B cell (primary cell): ENCODE data around the gene MEIS2. TPM values are rescaled to one million over a fixed set of nuclear protein-coding genes. Genes with fewer than 3 reads are reported as not detected.

Experiments used
- ATAC-seq: fragments of 200-7000 bp; cut with Tn5 transposase; one replicate; pipeline ENCODE4 v1.10.0; 2021; ENCODE audit warnings: low read depth, mild to moderate bottlenecking, moderate number of reproducible peaks, moderate library complexity
- CTCF ChIA-PET: fragments of 350-600 bp; sonication (Branson Sonifier 250); formaldehyde crosslinking; loops from one replicate; lab custom pipeline; 2021; ENCODE audit warnings: antibody characterized with exemption, inconsistent platforms; lab: Charles Lee
- POLR2A ChIA-PET: fragments of 350-600 bp; sonication (Branson Sonifier 250); formaldehyde crosslinking; loops from one replicate; lab custom pipeline; 2021; ENCODE audit warnings: antibody characterized with exemption; lab: Charles Lee
- DNase-seq: peaks from one replicate; pipeline ENCODE4 v3.0.0; 2013
- H2AFZ ChIP-seq: 2 replicates; pipeline ENCODE4 v1.6.1; 2012; ENCODE audit warnings: mild to moderate bottlenecking, low read depth, low read length; ENCODE audit not compliant: insufficient read depth, poor library complexity, severe bottlenecking
- H3K27ac ChIP-seq, 2 donors: 1 replicate in 1 of 2; 2 replicates in 1 of 2; pipeline ENCODE4 v1.5.1; 2012 to 2013; ENCODE audit warnings: low read length in 2 of 2, mild to moderate bottlenecking in 2 of 2, moderate library complexity in 1 of 2
- H3K27me3 ChIP-seq, 4 experiments: fragments of 200-600 bp in 1 of 4; sonication (generic) in 1 of 4; replicated peaks in 1 of 4; 1 replicate in 2 of 4; 2 replicates in 2 of 4; pipeline versions ENCODE4 v1.6.1 to v1.7.0; 2013 to 2016; ENCODE audit warnings: low read length in 3 of 4, mild to moderate bottlenecking in 2 of 4, mixed read lengths in 1 of 4, moderate library complexity in 1 of 4; ENCODE audit not compliant: insufficient read depth in 4 of 4, control insufficient read depth in 3 of 4; ENCODE audit errors: control extremely low read depth in 1 of 4
- H3K36me3 ChIP-seq, 2 experiments: replicated peaks in 1 of 2; 1 replicate in 1 of 2; 2 replicates in 1 of 2; pipeline versions ENCODE4 v1.6.1 to v1.7.1; 2013; ENCODE audit warnings: low read length in 1 of 2; ENCODE audit not compliant: insufficient read depth in 2 of 2, control insufficient read depth in 1 of 2; ENCODE audit errors: control extremely low read depth in 1 of 2, extremely low read depth in 1 of 2
- H3K4me1 ChIP-seq, 2 donors: fragments of 200-600 bp in 1 of 2; sonication (generic) in 1 of 2; 1 replicate in 1 of 2; 2 replicates in 1 of 2; pipeline versions ENCODE4 v1.5.1 to v1.6.1; 2013 to 2017; ENCODE audit warnings: low read length in 2 of 2; ENCODE audit not compliant: control insufficient read depth in 2 of 2, insufficient read depth in 2 of 2
- H3K4me2 ChIP-seq: replicated peaks from 2 replicates; pipeline ENCODE3; 2012; ENCODE audit warnings: mild to moderate bottlenecking, low read depth, low read length; ENCODE audit not compliant: poor library complexity, severe bottlenecking
- H3K4me3 ChIP-seq, 5 experiments: fragments of 200-600 bp in 1 of 5; sonication (generic) in 1 of 5; 1 replicate in 3 of 5; 2 replicates in 2 of 5; pipeline versions ENCODE4 v1.5.1 to v1.7.0; 2011 to 2016; ENCODE audit warnings: low read length in 4 of 5, mild to moderate bottlenecking in 4 of 5, low read depth in 2 of 5, control low read depth in 1 of 5, moderate library complexity in 1 of 5; ENCODE audit not compliant: insufficient read depth in 1 of 5; ENCODE audit errors: control extremely low read depth in 1 of 5, extremely low read depth in 1 of 5
- H3K79me2 ChIP-seq: fragments of 200-600 bp; sonication (generic); one replicate; pipeline ENCODE4 v1.6.0; 2016; ENCODE audit warnings: low read length; ENCODE audit not compliant: control insufficient read depth, insufficient read depth
- H3K9ac ChIP-seq: fragments of 200-600 bp; sonication (generic); 2 replicates; pipeline ENCODE4 v1.6.1; 2017; ENCODE audit warnings: mild to moderate bottlenecking, low read length, moderate library complexity
- H3K9me3 ChIP-seq, 3 donors: one replicate each; pipeline versions ENCODE4 v1.6.1 to v1.7.1; 2013; ENCODE audit warnings: low read length in 2 of 3; ENCODE audit not compliant: control insufficient read depth in 2 of 3, insufficient read depth in 1 of 3; ENCODE audit errors: control extremely low read depth in 1 of 3
- H4K20me1 ChIP-seq: 2 replicates; pipeline ENCODE4 v1.6.0; 2012; ENCODE audit warnings: mild to moderate bottlenecking, low read length; ENCODE audit not compliant: insufficient read depth, control insufficient read depth, poor library complexity, severe bottlenecking
- H3K27ac Mint-ChIP-seq: one replicate; pipeline ENCODE4 v1.8.0; 2021; ENCODE audit warnings: mixed read lengths
- H3K27me3 Mint-ChIP-seq: one replicate; pipeline ENCODE4 v1.8.0; 2021; ENCODE audit warnings: mixed read lengths
- H3K4me1 Mint-ChIP-seq: one replicate; pipeline ENCODE4 v1.8.0; 2021; ENCODE audit warnings: mixed read lengths
- H3K4me3 Mint-ChIP-seq: one replicate; pipeline ENCODE4 v1.8.0; 2021; ENCODE audit warnings: mixed read lengths
- H3K9me3 Mint-ChIP-seq: one replicate; pipeline ENCODE4 v1.8.0; 2022; ENCODE audit warnings: mixed read lengths; ENCODE audit not compliant: insufficient read depth
- EZH2 ChIP-seq: IDR thresholded peaks from 2 replicates; pipeline ENCODE4 v1.6.1; 2012; ENCODE audit warnings: borderline replicate concordance, low read depth, mild to moderate bottlenecking, moderate library complexity, low read length; ENCODE audit not compliant: insufficient read depth, poor library complexity, severe bottlenecking
- WGBS: methylation state at CpG from one replicate; pipeline ENCODE4 v1.1.5; 2013; ENCODE audit warnings: missing lambda C conversion rate; ENCODE audit not compliant: insufficient coverage; 5-methylcytosine and 5-hydroxymethylcytosine counted together
- intact Hi-C: fragments of 100-400 bp; cut with micrococcal nuclease; formaldehyde crosslinking; loops from one replicate; pipeline ENCODE4 v1.10.0; 2022
- polyA plus RNA-seq: library from polyadenylated mRNA; depleted of rRNA; stranded (reverse); fragments of >200 nt; gene quantifications from 2 replicates; pipeline ENCODE4 v1.2.3, GENCODE V29; 2012
- total RNA-seq, 2 donors: library from RNA; stranded (reverse); fragments of 120-200 nt in 1 of 2; gene quantifications; 1 replicate in 1 of 2; 2 replicates in 1 of 2; pipeline versions ENCODE4 v1.2.3 to v1.2.4, GENCODE V29; 2013 to 2022
- TF ChIP-seq, protein P1 (sequence below): fragments of 200-600 bp; IDR thresholded peaks from one replicate; pipeline ENCODE4 v1.8.0; 2022; ENCODE audit warnings: antibody characterized with exemption, mild to moderate bottlenecking

Gene MEIS2
- total and polyA plus RNA-seq, 2 donors (not counting 1 experiment from before 2014, with no cell fraction given), result 0.22 TPM; not detected in 1

DNA sequence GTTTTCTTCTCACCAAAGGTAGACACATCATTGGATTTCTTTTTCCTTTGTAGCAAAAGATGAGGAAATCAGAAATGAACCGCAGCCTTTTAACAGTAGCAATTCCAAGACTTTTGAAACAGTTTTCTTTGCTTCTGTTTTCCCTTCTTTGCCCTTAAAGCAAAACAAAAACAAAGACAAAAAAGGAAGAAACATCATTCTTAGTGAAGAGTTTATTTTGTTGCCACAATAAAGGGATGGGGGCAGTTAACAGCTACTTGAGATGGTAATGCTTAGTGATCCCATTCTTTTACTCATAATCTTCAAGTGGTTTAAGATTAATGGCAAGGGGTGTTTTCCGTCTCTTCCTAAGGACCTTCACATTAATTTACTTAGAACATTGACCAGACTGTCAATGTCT is 218.8 kb downstream of the MEIS2 start:
- TF ChIP-seq EZH2, result no peak
- TF ChIP-seq, protein P1, sequence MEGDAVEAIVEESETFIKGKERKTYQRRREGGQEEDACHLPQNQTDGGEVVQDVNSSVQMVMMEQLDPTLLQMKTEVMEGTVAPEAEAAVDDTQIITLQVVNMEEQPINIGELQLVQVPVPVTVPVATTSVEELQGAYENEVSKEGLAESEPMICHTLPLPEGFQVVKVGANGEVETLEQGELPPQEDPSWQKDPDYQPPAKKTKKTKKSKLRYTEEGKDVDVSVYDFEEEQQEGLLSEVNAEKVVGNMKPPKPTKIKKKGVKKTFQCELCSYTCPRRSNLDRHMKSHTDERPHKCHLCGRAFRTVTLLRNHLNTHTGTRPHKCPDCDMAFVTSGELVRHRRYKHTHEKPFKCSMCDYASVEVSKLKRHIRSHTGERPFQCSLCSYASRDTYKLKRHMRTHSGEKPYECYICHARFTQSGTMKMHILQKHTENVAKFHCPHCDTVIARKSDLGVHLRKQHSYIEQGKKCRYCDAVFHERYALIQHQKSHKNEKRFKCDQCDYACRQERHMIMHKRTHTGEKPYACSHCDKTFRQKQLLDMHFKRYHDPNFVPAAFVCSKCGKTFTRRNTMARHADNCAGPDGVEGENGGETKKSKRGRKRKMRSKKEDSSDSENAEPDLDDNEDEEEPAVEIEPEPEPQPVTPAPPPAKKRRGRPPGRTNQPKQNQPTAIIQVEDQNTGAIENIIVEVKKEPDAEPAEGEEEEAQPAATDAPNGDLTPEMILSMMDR, result no peak
- H3K27ac Mint-ChIP-seq, result no peak overlapping the region
- POLR2A ChIA-PET, result no interaction called here
- H3K4me1 Mint-ChIP-seq, result peaks cover 15% of the 10 kb centered on the region
- Histone ChIP-seq H3K36me3 (no peaks in the 10 kb centered on the region), H2AFZ (no peak overlapping the region), H3K9ac (no peak overlapping the region), H3K27ac (no peak overlapping the region), H3K79me2 (no peaks in the 10 kb centered on the region), H3K4me2 (no peak overlapping the region), H3K9me3 (peaks cover 0 to 19% (median 0%) of the 10 kb centered on the region in 3 donors), H3K4me3 (no peak overlapping the region), H3K27me3 (peaks cover 0 to 68% (median 60%) of the 10 kb centered on the region in 4 experiments), H3K4me1 (peaks cover 5 to 18% of the 10 kb centered on the region in 2 donors), H4K20me1 (no peaks in the 10 kb centered on the region)
- WGBS, result no CpG with 5 or more reads among the region's 2 CpGs
- H3K4me3 Mint-ChIP-seq, result no peak overlapping the region
- ATAC-seq, result no peak
- H3K27me3 Mint-ChIP-seq, result peaks cover 88% of the 10 kb centered on the region
- intact Hi-C loops, result loop anchor here (5.0 kb wide), 1 partner anchor 226 kb away; no protein-coding TSS in a partner anchor
- no peaks in the 10 kb centered on the region for H3K9me3 Mint-ChIP-seq
- CTCF ChIA-PET, result interaction anchor here (0.6 kb wide), 1 partner anchor 1359 kb away, joined by 3 read pairs; no protein-coding TSS in a partner anchor
- DNase-seq, result no peak

DNA sequence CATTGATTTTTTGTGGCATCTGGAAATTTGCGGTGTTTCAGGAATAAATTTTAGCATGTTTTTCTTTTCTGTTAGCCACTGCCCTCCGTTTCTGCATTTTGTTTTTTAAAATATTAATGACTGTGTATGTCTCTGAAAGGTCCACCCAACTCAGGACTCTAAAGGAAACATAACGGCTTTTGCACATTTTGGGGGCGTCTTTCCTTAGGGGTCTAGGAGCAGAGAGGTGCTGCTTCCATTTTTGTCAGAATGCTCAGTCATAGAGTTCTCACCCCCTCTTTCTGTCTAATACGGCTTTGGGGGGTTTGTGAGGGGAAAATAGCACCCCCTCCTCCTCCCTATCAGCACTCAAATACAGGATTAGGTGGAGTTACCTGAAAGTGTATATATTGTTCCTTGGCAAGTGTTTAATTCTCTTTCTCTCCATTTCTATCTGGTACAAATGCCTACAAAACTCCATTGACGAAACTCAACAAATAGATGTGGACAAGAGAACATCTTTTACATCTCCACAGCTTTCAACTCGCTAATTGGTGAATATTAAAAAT is 219.4 kb downstream of the MEIS2 start:
- intact Hi-C loops, result loop anchor here (5.0 kb wide), 1 partner anchor 226 kb away; no protein-coding TSS in a partner anchor
- Mint-ChIP-seq H3K27me3 (peaks cover 88% of the 10 kb centered on the region), H3K4me3 (no peak overlapping the region), H3K4me1 (peaks cover 15% of the 10 kb centered on the region), H3K9me3 (no peaks in the 10 kb centered on the region), H3K27ac (no peak overlapping the region)
- peaks cover 5 to 18% of the 10 kb centered on the region in 2 donors for H3K4me1 ChIP-seq
- H3K79me2 ChIP-seq, result no peaks in the 10 kb centered on the region
- peaks cover 0 to 67% (median 57%) of the 10 kb centered on the region in 4 experiments for H3K27me3 ChIP-seq
- no peak for DNase-seq
- H3K4me3 ChIP-seq, result no peak overlapping the region
- ChIA-PET POLR2A (no interaction called here), CTCF (interaction anchor here (0.6 kb wide), 1 partner anchor 1358 kb away, joined by 3 read pairs; no protein-coding TSS in a partner anchor)
- H3K9ac ChIP-seq, result no peak overlapping the region
- no peak overlapping the region for H3K27ac ChIP-seq
- WGBS, result no CpG with 5 or more reads among the region's 7 CpGs
- peaks cover 0 to 17% (median 0%) of the 10 kb centered on the region in 3 donors for H3K9me3 ChIP-seq
- no peaks in the 10 kb centered on the region for H3K36me3 ChIP-seq
- TF ChIP-seq, protein P1, result no peak
- TF ChIP-seq EZH2, result no peak
- H3K4me2 ChIP-seq, result no peak overlapping the region
- no peaks in the 10 kb centered on the region for H4K20me1 ChIP-seq
- no peak for ATAC-seq
- H2AFZ ChIP-seq, result no peak overlapping the region
